GM21423 (cell line): ENCODE data around the gene ARID2.

Source experiments
- ATAC-seq: cut with Tn5 transposase; IDR thresholded peaks from one replicate; pipeline ENCODE4 v1.9.1; 2021; ENCODE audit warnings: mild to moderate bottlenecking, moderate library complexity; ENCODE audit not compliant: unreplicated experiment

Gene ARID2

GRCh38 chr12:45852508-45852907 lies 123.0 kb downstream of the ARID2 start:
- no peak for ATAC-seq

GRCh38 chr12:45853550-45853949 lies 124.0 kb downstream of the ARID2 start:
- no peak for ATAC-seq

GRCh38 chr12:45863332-45863731 lies 133.8 kb downstream of the ARID2 start:
- ATAC-seq, result no peak

- no peak for ATAC-seq
These were observed 136.8 kb downstream of the ARID2 start for GRCh38 chr12:45866299-45866698.

- ATAC-seq, result no peak
These were observed 142.9 kb downstream of the ARID2 start for GRCh38 chr12:45872446-45872845.

- ATAC-seq, result no peak
These were observed 147.6 kb downstream of the ARID2 start for GRCh38 chr12:45877069-45877468.

- no peak for ATAC-seq
These were observed 149.2 kb downstream of the ARID2 start for GRCh38 chr12:45878630-45879255.

GRCh38 chr12:45879363-45879895 lies 149.9 kb downstream of the ARID2 start:
- no peak for ATAC-seq

- ATAC-seq, result no peak
These were observed 151.0 kb downstream of the ARID2 start for GRCh38 chr12:45880533-45880932.

- ATAC-seq, result no peak
These were observed 153.7 kb downstream of the ARID2 start for GRCh38 chr12:45883187-45883586.

- ATAC-seq, result no peak
These were observed 157.2 kb downstream of the ARID2 start for GRCh38 chr12:45886685-45887084.

GRCh38 chr12:45887544-45887943 lies 158.0 kb downstream of the ARID2 start:
- ATAC-seq, result no peak

GRCh38 chr12:45890276-45890675 lies 160.8 kb downstream of the ARID2 start:
- no peak for ATAC-seq

GRCh38 chr12:45893240-45893639 lies 163.7 kb downstream of the ARID2 start:
- ATAC-seq, result no peak

- ATAC-seq, result no peak
These were observed 166.5 kb downstream of the ARID2 start for GRCh38 chr12:45895961-45896360.

GRCh38 chr12:45898094-45898493 lies 168.6 kb downstream of the ARID2 start:
- ATAC-seq, result no peak

- peak; percentile 81 for ATAC-seq
These were observed 178.4 kb downstream of the ARID2 start for GRCh38 chr12:45907955-45908354.

GRCh38 chr12:45909041-45909713 lies 179.7 kb downstream of the ARID2 start:
- no peak for ATAC-seq

GRCh38 chr12:45912774-45913173 lies 183.3 kb downstream of the ARID2 start:
- ATAC-seq, result no peak

GRCh38 chr12:45913631-45914030 lies 184.1 kb downstream of the ARID2 start:
- no peak for ATAC-seq

- no peak for ATAC-seq
These were observed 184.6 kb downstream of the ARID2 start for GRCh38 chr12:45914090-45914489.

- ATAC-seq, result no peak
These were observed 185.9 kb downstream of the ARID2 start for GRCh38 chr12:45915405-45915804.
